OCI-LY7 (cell line): Measurements from ENCODE around the gene ANKRD35. TPM values are rescaled to one million over a fixed set of nuclear protein-coding genes. Genes with fewer than 3 reads are reported as not detected.

Source experiments
- BruUV-seq: library from RNA; stranded (reverse); fragments of 400-500 nt; replicated peaks from 2 replicates; lab custom pipeline; 2021; lab: Mats Ljungman, UMichigan
- CTCF ChIA-PET: fragments of 300-600 bp; sonication (Branson Sonifier 250); formaldehyde crosslinking; loops from one replicate; lab custom pipeline; 2022; ENCODE audit warnings: antibody characterized with exemption; ENCODE audit not compliant: unreplicated experiment; lab: Charles Lee
- POLR2A ChIA-PET: fragments of 300-600 bp; sonication (Branson Sonifier 250); formaldehyde crosslinking; loops from one replicate; lab custom pipeline; 2022; ENCODE audit warnings: antibody characterized with exemption; lab: Charles Lee
- DNase-seq: peaks from one replicate; pipeline ENCODE4 v3.0.0-alpha.2; 2015; ENCODE audit warnings: low spot score
- H2AFZ ChIP-seq: fragments of 200-600 bp; sonication (generic), shearing (Covaris generic); 2 replicates; pipeline ENCODE4 v1.6.1; 2014; ENCODE audit warnings: mild to moderate bottlenecking, antibody characterized with exemption, low read length, moderate library complexity
- H3K27ac ChIP-seq: fragments of 200-600 bp; sonication (generic); 2 replicates; pipeline ENCODE4 v1.5.1; 2014; ENCODE audit warnings: mixed run types, low read depth, mild to moderate bottlenecking, moderate library complexity, low read length, inconsistent platforms; ENCODE audit not compliant: poor library complexity, severe bottlenecking
- H3K36me3 ChIP-seq: fragments of 200-600 bp; sonication (generic); 2 replicates; pipeline ENCODE4 v1.6.1; 2014; ENCODE audit warnings: mild to moderate bottlenecking, antibody characterized with exemption, low read length, moderate library complexity, mixed read lengths; ENCODE audit not compliant: insufficient read depth
- H3K4me1 ChIP-seq: fragments of 200-600 bp; sonication (generic); 2 replicates; pipeline ENCODE4 v1.5.1; 2014; ENCODE audit warnings: mild to moderate bottlenecking, low read length; ENCODE audit not compliant: insufficient read depth, poor library complexity, severe bottlenecking
- H3K4me2 ChIP-seq: fragments of 200-600 bp; sonication (generic); 2 replicates; pipeline ENCODE4 v1.6.1; 2014; ENCODE audit warnings: mild to moderate bottlenecking, low read length
- H3K4me3 ChIP-seq: fragments of 200-600 bp; sonication (generic); 2 replicates; pipeline ENCODE4 v1.5.1; 2014; ENCODE audit warnings: mild to moderate bottlenecking, low read depth, low read length; ENCODE audit not compliant: poor library complexity, severe bottlenecking
- H3K79me2 ChIP-seq: fragments of 200-600 bp; sonication (generic); 2 replicates; pipeline ENCODE4 v1.6.1; 2016; ENCODE audit warnings: low read depth, mild to moderate bottlenecking, low read length, moderate library complexity, mixed read lengths; ENCODE audit not compliant: insufficient read depth
- H3K9me2 ChIP-seq: fragments of 200-600 bp; sonication (generic); 2 replicates; pipeline ENCODE4 v1.6.1; 2016; ENCODE audit warnings: mild to moderate bottlenecking, low read length, mixed read lengths; ENCODE audit not compliant: insufficient read depth
- H3K9me3 ChIP-seq: fragments of 200-600 bp; sonication (generic); 2 replicates; pipeline ENCODE4 v1.6.1; 2014; ENCODE audit warnings: mild to moderate bottlenecking, mixed run types, low read length, mixed read lengths
- H4K20me1 ChIP-seq: fragments of 200-600 bp; sonication (generic); 2 replicates; pipeline ENCODE4 v1.6.1; 2014; ENCODE audit warnings: mild to moderate bottlenecking, antibody characterized with exemption, low read length, moderate library complexity, mixed read lengths; ENCODE audit not compliant: insufficient read depth
- EZH2phosphoT487 ChIP-seq: fragments of 200-600 bp; sonication (generic); IDR thresholded peaks from 2 replicates; pipeline ENCODE4 v1.6.1; 2018; ENCODE audit warnings: low read depth, borderline replicate concordance, mild to moderate bottlenecking, mixed run types, antibody characterized with exemption, low read length, moderate library complexity, mixed read lengths
- intact Hi-C: fragments of 100-400 bp; cut with micrococcal nuclease; formaldehyde crosslinking; loops from one replicate; pipeline ENCODE4 v1.10.0; 2022; ENCODE audit not compliant: unreplicated experiment
- total RNA-seq, 2 experiments: library from RNA; depleted of rRNA in 1 of 2; stranded (reverse); fragments of >200 nt in 1 of 2; shearing (Covaris generic) in 1 of 2; gene quantifications; 2 replicates each; pipeline ENCODE4 v1.2.3, GENCODE V29; 2014 to 2022
- TF ChIP-seq, protein P1 (sequence below): fragments of 200-600 bp; sonication (generic); conservative IDR thresholded peaks from 2 replicates; pipeline ENCODE4 v1.5.1; 2014; ENCODE audit warnings: mild to moderate bottlenecking, antibody characterized with exemption, low read length, moderate library complexity, mixed read lengths

ANKRD35 gene
- total RNA-seq, 2 experiments from 2014 or later: not detected

DNA sequence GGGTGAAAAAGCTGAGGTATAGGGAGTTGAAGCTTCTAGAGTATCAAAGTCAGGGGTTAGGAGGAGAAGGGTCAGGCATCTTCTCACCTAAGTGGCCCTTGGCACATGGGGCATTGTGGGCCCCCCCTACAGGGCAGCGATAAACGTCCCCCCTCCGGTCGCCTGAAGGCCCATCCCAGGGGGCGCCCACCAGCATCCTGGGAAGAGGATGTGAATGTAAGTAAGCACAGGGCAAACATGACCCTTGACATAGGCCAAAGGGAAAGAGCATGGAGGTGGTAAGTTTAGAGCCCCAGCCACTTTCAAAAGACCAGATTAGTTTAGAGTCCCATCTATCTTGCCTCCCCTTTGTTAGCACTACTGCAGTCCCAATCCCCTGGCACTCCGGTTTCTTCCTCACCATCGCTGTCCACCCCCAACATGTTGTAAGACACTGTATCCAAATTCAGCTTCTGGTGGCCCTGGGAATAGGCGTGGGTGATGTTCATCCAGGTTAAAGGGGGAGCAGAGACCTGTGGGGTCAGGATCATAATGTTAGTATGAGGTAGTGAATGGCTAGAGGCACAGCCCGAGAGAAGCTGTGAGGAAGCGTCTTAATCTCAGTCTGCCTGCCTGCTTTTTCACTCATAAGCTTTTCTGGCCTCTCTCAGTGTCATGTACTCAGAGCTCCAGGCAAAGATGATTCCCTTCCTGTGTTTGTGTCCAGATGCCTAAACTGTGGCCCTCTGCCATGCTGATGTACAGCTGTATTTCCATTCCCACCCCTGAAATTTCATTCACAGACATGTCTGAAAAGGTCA, 21.5 kb upstream of the ANKRD35 start:
- H3K9me2 ChIP-seq: no peaks in the 10 kb centered on the region
- POLR2A ChIA-PET: interaction anchor here (1.0 to 1.4 kb wide), 2 partner anchors 20 to 73 kb away, joined by 3 to 4 read pairs; partner anchors contain the start of gene RBM8A
- H3K9me3 ChIP-seq: no peaks in the 10 kb centered on the region
- H3K27ac ChIP-seq: no peak overlapping the region
- intact Hi-C loops: no loop called here
- TF ChIP-seq, protein P1, sequence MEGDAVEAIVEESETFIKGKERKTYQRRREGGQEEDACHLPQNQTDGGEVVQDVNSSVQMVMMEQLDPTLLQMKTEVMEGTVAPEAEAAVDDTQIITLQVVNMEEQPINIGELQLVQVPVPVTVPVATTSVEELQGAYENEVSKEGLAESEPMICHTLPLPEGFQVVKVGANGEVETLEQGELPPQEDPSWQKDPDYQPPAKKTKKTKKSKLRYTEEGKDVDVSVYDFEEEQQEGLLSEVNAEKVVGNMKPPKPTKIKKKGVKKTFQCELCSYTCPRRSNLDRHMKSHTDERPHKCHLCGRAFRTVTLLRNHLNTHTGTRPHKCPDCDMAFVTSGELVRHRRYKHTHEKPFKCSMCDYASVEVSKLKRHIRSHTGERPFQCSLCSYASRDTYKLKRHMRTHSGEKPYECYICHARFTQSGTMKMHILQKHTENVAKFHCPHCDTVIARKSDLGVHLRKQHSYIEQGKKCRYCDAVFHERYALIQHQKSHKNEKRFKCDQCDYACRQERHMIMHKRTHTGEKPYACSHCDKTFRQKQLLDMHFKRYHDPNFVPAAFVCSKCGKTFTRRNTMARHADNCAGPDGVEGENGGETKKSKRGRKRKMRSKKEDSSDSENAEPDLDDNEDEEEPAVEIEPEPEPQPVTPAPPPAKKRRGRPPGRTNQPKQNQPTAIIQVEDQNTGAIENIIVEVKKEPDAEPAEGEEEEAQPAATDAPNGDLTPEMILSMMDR: no peak
- no peak for TF ChIP-seq EZH2phosphoT487
- H3K4me3 ChIP-seq: no peak overlapping the region
- H3K36me3 ChIP-seq: peaks cover 15% of the 10 kb centered on the region; the same call in 1 of the 2 replicates
- CTCF ChIA-PET: interaction anchor here (1.1 kb wide), 1 partner anchor 102 kb away, joined by 3 read pairs; no protein-coding TSS in a partner anchor
- no peaks in the 10 kb centered on the region for H4K20me1 ChIP-seq
- no TSS peak for BruUV-seq
- H3K4me1 ChIP-seq: peaks cover under 1% of the 10 kb centered on the region
- no peak overlapping the region for H3K4me2 ChIP-seq
- no peak overlapping the region for H2AFZ ChIP-seq
- no peaks in the 10 kb centered on the region for H3K79me2 ChIP-seq
- DNase-seq: no peak

DNA sequence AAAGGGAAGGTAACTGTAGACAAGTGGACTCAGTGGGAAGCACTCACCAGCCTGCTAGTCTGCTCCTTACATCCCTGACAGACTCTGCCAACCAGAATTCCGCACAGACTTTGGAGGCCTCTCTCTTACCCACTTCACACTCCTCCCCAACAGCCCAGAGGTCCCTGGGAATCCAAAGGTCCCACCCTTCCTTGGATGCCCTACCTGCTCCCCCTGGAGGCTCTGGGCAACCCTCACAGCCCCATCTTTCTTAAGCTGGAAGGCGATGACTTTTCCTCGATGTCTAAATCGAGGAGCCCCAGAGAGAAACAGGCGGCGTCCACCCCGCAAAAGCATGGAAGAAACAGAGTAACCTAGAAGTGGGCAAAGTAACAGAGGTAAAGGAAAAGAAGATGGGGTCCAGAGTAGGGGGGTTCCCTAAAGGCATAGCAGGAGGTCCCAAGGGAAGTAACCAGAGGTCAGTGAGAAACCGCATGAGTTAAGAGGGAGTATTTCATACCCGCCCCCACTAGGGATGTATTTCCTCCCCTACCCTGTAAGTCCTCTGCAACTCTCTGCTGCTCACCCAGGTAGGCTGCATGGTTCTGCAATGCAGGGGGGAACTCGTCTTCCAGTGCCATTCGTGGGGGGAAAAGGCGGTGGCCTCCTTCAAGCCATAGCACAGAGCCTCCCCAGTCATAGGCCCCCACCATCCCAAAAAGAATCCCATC, 15.8 kb upstream of the ANKRD35 start:
- Histone ChIP-seq H3K4me1 (no peaks in the 10 kb centered on the region), H2AFZ (no peak overlapping the region), H3K27ac (no peak overlapping the region), H3K79me2 (no peaks in the 10 kb centered on the region), H3K4me3 (no peak overlapping the region), H3K9me3 (no peaks in the 10 kb centered on the region), H4K20me1 (no peaks in the 10 kb centered on the region), H3K36me3 (no peaks in the 10 kb centered on the region), H3K9me2 (no peaks in the 10 kb centered on the region), H3K4me2 (no peak overlapping the region)
- intact Hi-C loops: no loop called here
- TF ChIP-seq, protein P1: no peak
- no peak for TF ChIP-seq EZH2phosphoT487
- BruUV-seq: no TSS peak
- ChIA-PET CTCF (no interaction called here), POLR2A (no interaction called here)
- no peak for DNase-seq

DNA sequence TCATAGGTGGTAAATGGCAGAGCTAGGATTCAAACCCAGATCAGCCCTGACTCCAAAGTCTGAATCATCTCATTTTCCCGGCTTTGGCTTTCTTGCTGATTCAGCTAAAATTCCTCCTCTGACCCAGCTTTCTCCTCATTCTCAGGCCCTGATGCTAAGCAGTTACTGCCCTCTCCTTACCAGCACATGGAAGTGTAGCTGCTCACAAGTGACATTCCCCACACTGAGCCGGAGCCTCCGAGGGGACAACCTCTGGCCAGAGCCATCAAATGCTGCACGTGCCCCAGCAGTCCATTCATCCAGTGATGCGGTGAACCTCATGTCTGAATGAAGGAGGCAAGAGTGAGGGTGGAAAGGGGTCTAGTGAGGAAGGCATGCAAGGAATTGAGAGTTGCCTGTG, 13.1 kb upstream of the ANKRD35 start:
- no peak overlapping the region for H3K4me3 ChIP-seq
- intact Hi-C loops: no loop called here
- no peaks in the 10 kb centered on the region for H3K9me3 ChIP-seq
- POLR2A ChIA-PET: interaction anchor here (0.7 kb wide), 1 partner anchor 13 kb away, joined by 3 read pairs; no protein-coding TSS in a partner anchor
- BruUV-seq: no TSS peak
- no peaks in the 10 kb centered on the region for H3K79me2 ChIP-seq
- no peaks in the 10 kb centered on the region for H3K36me3 ChIP-seq
- CTCF ChIA-PET: no interaction called here
- H3K9me2 ChIP-seq: no peaks in the 10 kb centered on the region
- no peaks in the 10 kb centered on the region for H4K20me1 ChIP-seq
- TF ChIP-seq, protein P1: no peak
- no peak for TF ChIP-seq EZH2phosphoT487
- no peak overlapping the region for H3K4me2 ChIP-seq
- no peak for DNase-seq
- no peak overlapping the region for H2AFZ ChIP-seq
- no peaks in the 10 kb centered on the region for H3K4me1 ChIP-seq
- no peak overlapping the region for H3K27ac ChIP-seq
